ENCODE data around the gene DIRAS1.

DNA sequence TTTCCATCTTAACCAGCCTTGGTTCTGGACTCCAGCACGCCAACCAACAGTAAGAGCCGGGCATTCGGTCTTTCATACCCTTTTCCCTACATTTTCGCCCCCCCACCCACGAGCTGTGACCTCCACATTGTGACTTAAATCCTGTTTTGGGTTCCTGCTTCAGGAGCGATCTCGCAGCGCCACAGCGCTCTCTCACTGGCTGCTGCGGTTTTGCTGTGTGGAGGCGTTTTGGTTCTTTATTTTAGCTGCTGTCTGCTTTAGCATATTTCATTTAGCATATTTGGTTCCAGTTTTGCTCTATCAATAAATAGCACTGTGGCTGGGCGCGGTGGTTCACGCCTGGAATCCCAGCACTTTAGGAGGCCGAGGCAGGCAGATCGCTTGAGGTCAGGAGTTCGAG lies 38.2 kb upstream of the DIRAS1 start:
- TF ChIP-seq POLR2A (IDR thresholded peaks at IDR 0.05) (no peak), POLR2AphosphoS5 (IDR thresholded peaks at IDR 0.05) (no peak)
- TF ChIP-seq, protein P1, sequence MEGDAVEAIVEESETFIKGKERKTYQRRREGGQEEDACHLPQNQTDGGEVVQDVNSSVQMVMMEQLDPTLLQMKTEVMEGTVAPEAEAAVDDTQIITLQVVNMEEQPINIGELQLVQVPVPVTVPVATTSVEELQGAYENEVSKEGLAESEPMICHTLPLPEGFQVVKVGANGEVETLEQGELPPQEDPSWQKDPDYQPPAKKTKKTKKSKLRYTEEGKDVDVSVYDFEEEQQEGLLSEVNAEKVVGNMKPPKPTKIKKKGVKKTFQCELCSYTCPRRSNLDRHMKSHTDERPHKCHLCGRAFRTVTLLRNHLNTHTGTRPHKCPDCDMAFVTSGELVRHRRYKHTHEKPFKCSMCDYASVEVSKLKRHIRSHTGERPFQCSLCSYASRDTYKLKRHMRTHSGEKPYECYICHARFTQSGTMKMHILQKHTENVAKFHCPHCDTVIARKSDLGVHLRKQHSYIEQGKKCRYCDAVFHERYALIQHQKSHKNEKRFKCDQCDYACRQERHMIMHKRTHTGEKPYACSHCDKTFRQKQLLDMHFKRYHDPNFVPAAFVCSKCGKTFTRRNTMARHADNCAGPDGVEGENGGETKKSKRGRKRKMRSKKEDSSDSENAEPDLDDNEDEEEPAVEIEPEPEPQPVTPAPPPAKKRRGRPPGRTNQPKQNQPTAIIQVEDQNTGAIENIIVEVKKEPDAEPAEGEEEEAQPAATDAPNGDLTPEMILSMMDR (IDR thresholded peaks at IDR 0.05), result no peak

Data from prostate gland (tissue), 2 donors.